Hepatocyte (in vitro differentiated cells): ENCODE data around the gene PIP5K1C.

Experiments used
- EZH2 ChIP-seq: fragments of 200-600 bp; sonication (generic); IDR thresholded peaks from 2 replicates; pipeline ENCODE4 v1.6.1; 2016; ENCODE audit warnings: antibody characterized with exemption, mild to moderate bottlenecking, borderline replicate concordance
- EZH2phosphoT487 ChIP-seq: fragments of 200-600 bp; sonication (generic); IDR thresholded peaks from one replicate; pipeline ENCODE4 v1.6.1; 2018; ENCODE audit warnings: antibody characterized with exemption, mild to moderate bottlenecking, low read depth, moderate library complexity; ENCODE audit not compliant: unreplicated experiment, severe bottlenecking
- TF ChIP-seq, protein P1 (sequence below): fragments of 200-600 bp; sonication (generic); IDR thresholded peaks from 2 replicates; pipeline ENCODE4 v1.5.1; 2016; ENCODE audit warnings: antibody characterized with exemption, mild to moderate bottlenecking; ENCODE audit not compliant: poor library complexity

DNA sequence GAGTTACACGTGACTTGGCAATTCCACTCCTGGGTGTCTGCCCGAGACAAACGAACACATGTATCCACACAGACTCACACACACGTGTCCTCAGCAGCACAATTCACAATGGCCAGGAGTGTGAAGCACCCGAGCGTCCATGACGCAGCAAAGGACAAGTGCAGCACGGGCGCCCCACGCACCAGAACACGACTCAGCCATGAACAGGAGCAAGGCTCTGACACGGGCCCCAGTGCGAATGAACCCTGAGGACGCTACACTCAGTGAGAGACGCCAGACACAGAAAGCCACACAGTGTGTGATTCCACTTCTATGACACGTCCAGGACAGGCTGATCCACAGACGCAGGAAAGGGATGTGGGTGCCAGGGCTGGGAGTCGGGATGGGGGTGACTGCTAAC lies 36.4 kb downstream of the PIP5K1C start:
- no peak for TF ChIP-seq EZH2phosphoT487
- TF ChIP-seq, protein P1, sequence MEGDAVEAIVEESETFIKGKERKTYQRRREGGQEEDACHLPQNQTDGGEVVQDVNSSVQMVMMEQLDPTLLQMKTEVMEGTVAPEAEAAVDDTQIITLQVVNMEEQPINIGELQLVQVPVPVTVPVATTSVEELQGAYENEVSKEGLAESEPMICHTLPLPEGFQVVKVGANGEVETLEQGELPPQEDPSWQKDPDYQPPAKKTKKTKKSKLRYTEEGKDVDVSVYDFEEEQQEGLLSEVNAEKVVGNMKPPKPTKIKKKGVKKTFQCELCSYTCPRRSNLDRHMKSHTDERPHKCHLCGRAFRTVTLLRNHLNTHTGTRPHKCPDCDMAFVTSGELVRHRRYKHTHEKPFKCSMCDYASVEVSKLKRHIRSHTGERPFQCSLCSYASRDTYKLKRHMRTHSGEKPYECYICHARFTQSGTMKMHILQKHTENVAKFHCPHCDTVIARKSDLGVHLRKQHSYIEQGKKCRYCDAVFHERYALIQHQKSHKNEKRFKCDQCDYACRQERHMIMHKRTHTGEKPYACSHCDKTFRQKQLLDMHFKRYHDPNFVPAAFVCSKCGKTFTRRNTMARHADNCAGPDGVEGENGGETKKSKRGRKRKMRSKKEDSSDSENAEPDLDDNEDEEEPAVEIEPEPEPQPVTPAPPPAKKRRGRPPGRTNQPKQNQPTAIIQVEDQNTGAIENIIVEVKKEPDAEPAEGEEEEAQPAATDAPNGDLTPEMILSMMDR, result no peak
- TF ChIP-seq EZH2, result no peak
